ENCODE results near the gene ABCC1.

ABCC1 gene

DNA sequence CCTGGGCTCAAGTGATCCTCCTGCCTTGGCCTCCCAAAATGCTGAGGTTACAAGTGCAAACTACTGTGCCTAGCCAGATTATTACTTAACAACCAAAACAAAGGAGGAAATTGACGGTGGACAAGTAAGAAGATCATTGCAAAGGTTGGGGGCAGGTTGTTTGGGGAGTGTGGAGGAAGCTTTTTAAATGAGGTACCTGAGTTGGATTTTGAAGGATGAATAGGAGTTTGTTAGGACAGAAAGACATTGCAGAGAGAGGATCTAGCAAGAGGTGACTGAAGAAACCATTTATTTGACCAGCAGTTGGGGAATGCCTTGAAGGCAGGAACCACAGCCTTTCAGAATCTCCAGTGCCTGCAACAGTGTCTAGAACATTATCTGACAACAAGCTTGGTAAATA lies 51.3 kb downstream of the ABCC1 start:
- DNase-seq = no peak

- DNase-seq = no peak
These were observed 52.3 kb downstream of the ABCC1 start for GRCh38 chr16:16001596-16002255.

DNA sequence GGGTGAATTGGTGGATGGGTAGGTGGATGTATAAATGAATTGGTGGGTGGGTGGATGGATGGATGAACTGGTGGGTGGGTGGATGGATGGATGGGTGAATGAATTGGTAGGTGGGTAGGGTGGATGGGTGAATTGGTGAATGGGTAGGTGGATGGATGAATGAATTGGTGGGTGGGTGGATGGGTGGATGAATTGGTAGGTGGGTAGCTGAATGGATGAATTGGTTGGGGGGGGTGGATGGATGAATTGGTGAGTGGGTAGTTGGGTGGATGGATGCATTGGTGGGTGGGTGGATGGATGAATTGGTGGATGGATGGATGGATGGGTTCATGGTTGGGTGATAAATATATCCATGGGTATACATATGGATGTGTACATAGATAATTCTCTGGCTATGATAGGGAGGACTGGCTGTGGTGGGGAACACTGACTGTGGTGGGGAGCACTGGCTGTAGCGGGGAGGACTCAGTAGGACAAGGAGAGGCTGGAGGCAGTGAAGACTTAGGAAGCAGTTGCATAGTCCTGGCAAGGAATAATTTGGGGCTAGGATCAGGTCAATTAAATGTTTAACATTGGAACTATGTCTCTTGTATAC lies 54.4 kb downstream of the ABCC1 start:
- no peak for DNase-seq

DNA sequence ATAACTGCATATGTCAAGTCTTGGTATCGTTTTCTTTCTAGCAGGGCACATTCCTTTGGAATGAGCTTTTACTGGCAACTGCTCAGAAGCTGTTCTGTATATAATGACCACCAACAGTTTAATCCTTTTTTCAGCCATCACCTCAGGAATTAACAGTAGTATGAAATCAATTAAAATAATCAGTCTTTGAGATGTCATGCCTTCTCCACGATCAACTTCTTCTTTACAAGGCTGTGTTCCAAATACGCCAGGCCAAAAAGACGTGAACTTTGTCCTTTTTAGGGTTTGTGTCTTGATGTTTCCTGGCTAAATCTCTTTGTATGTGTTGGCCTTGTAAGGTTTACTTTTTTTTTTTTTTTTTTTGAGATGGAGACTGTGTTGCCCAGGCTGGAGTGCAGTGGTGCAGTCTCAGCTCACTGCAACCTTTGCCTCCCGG lies 54.9 kb downstream of the ABCC1 start:
- no peak for DNase-seq

GRCh38 chr16:16005721-16006120 lies 56.3 kb downstream of the ABCC1 start:
- DNase-seq = no peak

DNA sequence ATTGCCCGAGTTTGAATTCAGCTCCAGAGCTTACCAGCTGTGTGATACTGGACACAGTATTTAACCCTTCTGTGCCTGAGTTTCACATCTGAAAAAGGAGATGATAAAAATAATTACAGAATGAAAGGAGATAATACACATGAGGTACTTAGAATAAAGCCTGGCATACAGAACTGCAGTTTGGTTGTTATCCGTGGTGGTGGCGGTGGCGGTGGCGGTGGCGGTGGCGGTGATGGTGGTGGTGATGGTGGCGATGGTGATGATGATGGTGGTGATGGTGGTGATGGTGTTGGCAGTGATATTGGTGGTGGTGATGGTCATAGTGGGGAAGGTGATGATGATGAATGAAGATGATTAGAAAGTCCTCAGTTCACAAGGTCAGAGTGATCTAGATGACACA lies 57.2 kb downstream of the ABCC1 start:
- no peak for DNase-seq

GRCh38 chr16:16007743-16008111 lies 58.3 kb downstream of the ABCC1 start:
- no peak for DNase-seq

- DNase-seq = no peak
These were observed 59.2 kb downstream of the ABCC1 start for GRCh38 chr16:16008666-16009065.

- no peak for DNase-seq
These were observed 60.0 kb downstream of the ABCC1 start for GRCh38 chr16:16009401-16009800.

- no peak for DNase-seq
These were observed 60.8 kb downstream of the ABCC1 start for GRCh38 chr16:16010194-16010593.

GRCh38 chr16:16012144-16012543 lies 62.7 kb downstream of the ABCC1 start:
- DNase-seq = no peak

GRCh38 chr16:16013812-16014211 lies 64.4 kb downstream of the ABCC1 start:
- DNase-seq = no peak

DNA sequence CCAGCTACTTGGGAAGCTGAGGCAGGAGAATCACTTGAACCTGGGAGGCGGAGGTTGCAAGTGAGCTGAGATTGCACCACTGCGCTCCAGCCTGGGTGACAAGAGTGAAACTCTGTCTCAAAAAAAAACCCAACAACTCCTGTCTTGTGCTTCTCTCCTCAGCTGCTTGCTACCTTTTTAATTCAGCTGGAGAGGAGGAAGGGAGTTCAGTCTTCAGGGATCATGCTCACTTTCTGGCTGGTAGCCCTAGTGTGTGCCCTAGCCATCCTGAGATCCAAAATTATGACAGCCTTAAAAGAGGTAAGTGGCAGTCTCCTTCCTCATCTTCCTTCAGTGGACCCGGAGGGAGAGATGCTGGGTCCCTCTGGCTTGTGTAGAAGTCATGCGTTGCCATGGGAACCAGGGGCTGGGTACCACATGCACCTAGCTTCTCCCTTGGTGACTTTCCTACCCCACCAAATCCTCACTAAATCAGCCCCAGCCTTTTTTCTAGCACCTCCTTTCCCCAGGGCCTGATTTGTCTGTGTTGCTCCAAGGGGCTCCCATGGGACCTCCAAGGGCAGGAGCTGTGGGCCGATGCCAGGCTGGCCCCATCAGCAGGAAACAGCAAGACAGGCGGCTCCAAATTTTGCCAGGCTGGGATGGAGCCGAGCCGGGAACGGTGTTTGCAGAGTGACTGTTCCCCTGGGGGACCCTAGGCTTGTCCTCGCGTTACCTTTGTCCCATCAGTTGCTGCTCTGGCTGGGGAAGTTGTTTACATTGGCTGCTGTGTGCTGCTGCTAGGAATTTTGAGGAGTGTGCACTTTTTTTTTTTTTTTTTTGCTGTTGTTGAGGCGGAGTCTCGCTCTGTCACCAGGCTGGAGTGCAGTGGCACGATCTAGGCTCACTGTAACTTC lies 65.2 kb downstream of the ABCC1 start:
- no peak for DNase-seq

DNA sequence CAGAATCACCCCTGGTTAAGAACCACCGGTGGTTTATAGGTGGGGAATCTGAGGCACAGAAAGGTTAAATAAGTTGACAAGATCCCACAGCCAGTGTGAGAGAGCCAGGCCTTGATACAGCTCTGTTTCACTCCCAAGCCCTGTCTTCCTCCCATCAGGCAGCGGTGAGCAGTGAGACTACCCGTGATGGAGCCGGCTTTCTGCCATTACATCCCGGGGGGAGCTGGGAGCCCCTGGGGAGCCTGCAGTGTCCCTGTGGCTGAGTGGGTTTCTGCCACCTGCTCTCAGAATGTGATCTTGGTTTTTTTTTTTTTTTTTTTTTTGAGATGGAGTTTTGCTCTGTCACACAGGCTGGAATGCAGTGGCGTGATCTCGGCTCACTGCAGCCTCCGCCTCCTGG lies 66.4 kb downstream of the ABCC1 start:
- no peak for DNase-seq

DNA sequence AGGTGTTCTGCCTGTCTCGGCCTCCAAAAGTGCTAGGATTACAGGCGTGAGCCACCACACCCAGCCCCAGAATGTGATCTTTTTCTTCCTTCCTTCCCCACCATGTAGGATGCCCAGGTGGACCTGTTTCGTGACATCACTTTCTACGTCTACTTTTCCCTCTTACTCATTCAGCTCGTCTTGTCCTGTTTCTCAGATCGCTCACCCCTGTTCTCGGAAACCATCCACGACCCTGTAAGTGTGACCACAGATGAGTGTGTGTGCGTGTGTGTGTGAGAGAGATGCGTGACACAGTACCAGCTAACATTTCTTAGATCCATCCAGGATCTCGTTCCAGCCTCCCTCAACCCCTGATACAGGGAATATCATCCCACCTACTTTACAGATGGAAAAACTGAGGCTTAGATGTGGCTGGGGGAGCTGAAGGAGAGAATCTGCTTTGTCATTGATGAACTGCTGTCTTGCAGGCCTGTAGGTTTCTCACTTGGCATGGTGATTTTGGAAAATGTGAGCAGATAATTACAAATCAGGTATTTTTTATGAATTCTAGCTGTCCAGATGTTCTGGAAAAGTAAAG lies 67.1 kb downstream of the ABCC1 start:
- no peak for DNase-seq

GRCh38 chr16:16017812-16018211 lies 68.4 kb downstream of the ABCC1 start:
- no peak for DNase-seq

GRCh38 chr16:16018705-16019104 lies 69.3 kb downstream of the ABCC1 start:
- DNase-seq = no peak

- DNase-seq = no peak
These were observed 70.1 kb downstream of the ABCC1 start for GRCh38 chr16:16019488-16019887.

DNA sequence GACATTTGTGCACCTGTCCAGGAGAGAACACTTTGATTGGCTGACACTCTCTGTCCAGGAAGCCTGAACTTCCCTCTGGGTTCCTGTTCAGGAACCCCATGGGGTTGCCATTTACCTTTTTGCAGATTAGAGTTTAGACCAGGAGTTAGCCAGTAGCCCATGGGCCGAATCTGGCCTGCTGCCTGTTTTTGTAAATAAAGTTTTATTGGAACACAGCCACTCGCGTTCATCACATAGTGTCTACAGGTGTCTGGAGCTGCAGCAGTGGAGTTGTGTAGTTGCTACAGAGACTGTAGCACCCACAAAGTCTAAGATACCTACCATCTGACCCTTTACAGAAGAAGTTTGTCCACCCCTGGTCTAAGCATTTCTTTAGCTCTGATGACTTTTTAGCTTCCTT lies 70.9 kb downstream of the ABCC1 start:
- DNase-seq = no peak

- no peak for DNase-seq
These were observed 71.6 kb downstream of the ABCC1 start for GRCh38 chr16:16021020-16021419.

GRCh38 chr16:16021646-16021987 lies 72.2 kb downstream of the ABCC1 start:
- DNase-seq = no peak

- no peak for DNase-seq
These were observed 72.7 kb downstream of the ABCC1 start for GRCh38 chr16:16021988-16022682.

DNA sequence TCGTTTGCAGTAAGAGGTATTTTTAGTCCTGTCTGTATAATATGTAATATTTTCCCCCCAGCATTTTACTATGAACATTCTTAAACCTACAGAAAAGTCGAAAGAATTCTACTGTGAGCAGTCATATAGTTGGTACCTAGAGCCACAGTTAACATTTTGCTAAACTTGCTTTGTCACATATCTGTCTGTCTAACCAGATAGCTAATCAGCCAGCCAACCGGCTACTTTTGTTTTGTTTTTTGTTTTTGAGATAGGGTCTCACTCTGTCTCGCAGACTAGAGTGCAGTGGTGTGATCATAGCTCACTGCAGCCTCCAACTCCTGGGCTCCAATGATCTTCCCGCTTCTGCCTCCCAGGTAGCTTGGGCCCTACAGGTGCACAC lies 73.3 kb downstream of the ABCC1 start:
- no peak for DNase-seq

All from stimulated activated CD4-positive, alpha-beta T cell treated with anti-CD3 and anti-CD28 coated beads, Interleukin-4, amount 100 ng/mL, for 4 hours (primary cell).